Measurements from ENCODE around the gene PCDH9.

DNA sequence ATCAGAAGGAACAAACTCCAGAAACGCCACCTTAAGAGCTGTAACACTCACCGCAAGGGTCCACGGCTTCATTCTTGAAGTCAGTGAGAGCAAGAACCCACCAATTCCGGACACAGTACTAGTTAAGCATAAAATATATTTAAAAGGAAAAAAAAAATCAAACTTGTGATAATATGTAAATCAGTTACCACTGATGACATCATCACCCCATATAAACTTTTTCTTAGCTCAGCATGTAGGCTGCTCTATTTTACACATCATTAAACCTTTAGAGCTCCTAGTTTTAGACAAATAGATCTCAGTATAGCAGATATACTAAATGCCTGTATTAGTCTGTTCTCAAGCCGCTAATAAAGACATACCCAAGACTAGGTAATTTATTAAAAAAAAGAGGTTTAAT is 668.1 kb downstream of the PCDH9 start:
- TF ChIP-seq CTCF (conservative IDR thresholded peaks at IDR 0.05; ENCODE audit: low read length) (no peak), EZH2phosphoT487 (IDR thresholded peaks at IDR 0.05; ENCODE audit: borderline replicate concordance) (no peak)

Data from Loucy (cell line).